ENCODE data around the gene MTSS2. TPM values are rescaled to one million over a fixed set of nuclear protein-coding genes. Genes with fewer than 3 reads are reported as not detected.

Gene MTSS2
- total RNA-seq, 1 donor: 97.6 TPM

DNA sequence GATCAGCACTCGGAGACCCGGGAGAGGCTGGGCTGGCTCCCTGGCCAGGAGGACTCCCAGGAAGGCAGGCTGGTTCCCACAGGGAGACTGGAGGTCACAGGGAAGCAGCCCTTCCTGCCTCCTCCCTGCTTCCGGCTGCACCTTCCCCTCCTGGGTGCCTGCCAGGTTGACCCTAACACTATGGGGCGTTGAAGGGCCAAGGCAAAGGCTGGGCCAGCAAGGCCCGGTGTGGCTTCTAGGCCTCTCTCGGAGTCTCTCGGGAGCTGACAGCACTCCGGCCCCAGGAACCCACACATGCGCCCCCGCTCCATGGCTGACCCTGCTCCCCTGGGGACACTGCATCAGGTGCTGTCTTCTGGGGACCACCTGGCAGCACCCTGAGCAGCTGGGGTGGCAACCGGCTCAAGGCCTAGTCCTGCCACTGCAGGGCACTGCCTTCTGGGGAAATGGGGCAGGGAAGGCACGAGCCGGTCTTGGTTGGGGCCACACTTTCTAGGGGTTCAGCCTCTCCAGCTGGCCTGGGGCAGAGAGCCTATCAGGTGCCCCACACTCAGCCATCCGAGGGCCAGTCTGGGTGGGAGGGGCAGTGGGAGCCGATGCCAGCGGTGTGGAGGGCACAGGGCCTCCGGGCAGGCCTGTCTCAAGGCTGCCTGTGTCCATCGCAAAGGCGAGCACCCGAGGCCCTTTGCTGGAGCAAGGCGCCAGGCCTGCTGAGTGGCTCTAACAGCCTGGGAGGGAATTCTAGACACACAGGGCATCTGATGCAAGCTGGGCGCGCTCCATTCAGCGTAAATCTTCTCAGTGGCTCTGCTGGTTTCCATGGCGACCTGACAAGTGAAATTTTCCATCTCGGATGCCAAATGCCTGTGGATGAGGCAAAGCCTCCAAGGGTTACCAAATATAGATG is 5.6 kb upstream of the MTSS2 start:
- no peak overlapping the region for H3K4me3 ChIP-seq (ENCODE audit: low read depth, low read length)
- TF ChIP-seq, protein P1, sequence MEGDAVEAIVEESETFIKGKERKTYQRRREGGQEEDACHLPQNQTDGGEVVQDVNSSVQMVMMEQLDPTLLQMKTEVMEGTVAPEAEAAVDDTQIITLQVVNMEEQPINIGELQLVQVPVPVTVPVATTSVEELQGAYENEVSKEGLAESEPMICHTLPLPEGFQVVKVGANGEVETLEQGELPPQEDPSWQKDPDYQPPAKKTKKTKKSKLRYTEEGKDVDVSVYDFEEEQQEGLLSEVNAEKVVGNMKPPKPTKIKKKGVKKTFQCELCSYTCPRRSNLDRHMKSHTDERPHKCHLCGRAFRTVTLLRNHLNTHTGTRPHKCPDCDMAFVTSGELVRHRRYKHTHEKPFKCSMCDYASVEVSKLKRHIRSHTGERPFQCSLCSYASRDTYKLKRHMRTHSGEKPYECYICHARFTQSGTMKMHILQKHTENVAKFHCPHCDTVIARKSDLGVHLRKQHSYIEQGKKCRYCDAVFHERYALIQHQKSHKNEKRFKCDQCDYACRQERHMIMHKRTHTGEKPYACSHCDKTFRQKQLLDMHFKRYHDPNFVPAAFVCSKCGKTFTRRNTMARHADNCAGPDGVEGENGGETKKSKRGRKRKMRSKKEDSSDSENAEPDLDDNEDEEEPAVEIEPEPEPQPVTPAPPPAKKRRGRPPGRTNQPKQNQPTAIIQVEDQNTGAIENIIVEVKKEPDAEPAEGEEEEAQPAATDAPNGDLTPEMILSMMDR (IDR thresholded peaks at IDR 0.05; ENCODE audit: insufficient read depth, low read depth, low read length): no peak
- DNase-seq (ENCODE audit: low read depth): peak; percentile 99

DNA sequence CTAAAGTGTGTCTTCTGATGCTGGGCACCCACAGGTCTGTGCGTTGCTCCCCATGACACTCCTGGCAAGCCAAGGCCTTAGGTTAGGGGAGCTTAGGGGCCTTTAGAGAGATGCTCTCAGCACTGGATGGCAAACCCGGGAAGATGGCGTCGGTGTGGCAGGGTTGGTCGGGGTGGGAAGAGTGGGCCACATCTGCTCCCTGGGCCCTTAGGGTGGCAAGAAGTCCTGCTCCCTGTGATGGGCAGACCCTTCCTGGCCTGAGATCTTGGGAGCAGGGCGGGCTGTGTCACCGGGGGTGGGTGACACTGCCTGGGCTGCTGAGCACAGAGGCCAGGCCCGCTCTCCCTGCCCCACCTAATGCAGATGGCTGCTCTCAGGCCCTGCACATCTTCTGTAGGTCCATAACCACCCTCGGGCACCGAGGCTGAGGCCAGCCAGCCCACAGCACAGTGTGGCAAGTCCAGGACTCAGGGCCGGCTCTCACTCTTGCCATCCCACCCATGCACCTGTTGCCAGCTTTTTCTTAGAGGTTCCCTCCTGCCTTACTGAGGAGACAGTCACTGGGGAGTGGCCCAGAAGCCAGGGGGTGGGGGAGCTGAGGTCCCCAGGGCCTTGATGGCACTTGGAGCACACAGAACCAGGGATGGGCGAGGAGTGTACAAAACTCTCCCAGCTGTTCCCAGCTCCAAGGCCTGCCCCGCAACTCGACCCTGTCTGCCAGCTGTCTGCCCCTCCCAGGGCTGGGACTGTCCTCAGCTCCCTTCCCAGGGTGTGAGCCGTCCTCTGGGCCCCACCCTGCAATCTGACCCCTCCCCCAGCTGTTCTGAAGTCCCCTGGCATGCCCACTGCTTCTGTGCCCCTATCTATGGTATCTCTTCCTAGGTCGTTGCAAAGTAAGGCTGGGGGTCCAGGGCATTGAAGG is 4.4 kb upstream of the MTSS2 start:
- no peak for DNase-seq (ENCODE audit: low read depth)
- TF ChIP-seq, protein P1 (IDR thresholded peaks at IDR 0.05; ENCODE audit: insufficient read depth, low read depth, low read length): no peak
- no peak overlapping the region for H3K4me3 ChIP-seq (ENCODE audit: low read depth, low read length)

- TF ChIP-seq, protein P1 (IDR thresholded peaks at IDR 0.05; ENCODE audit: insufficient read depth, low read depth, low read length): no peak
- no peak for DNase-seq (ENCODE audit: low read depth)
- no peak overlapping the region for H3K4me3 ChIP-seq (ENCODE audit: low read depth, low read length)
These were observed 3.4 kb upstream of the MTSS2 start for GRCh38 chr16:70689035-70689969.

- H3K4me3 ChIP-seq (ENCODE audit: low read depth, low read length): no peak overlapping the region
- TF ChIP-seq, protein P1 (IDR thresholded peaks at IDR 0.05; ENCODE audit: insufficient read depth, low read depth, low read length): no peak
- DNase-seq (ENCODE audit: low read depth): peak; percentile 86
These were observed 2.4 kb upstream of the MTSS2 start for GRCh38 chr16:70688246-70688742.

GRCh38 chr16:70687671-70688245 is 1.9 kb upstream of the MTSS2 start:
- DNase-seq (ENCODE audit: low read depth): no peak
- TF ChIP-seq, protein P1 (IDR thresholded peaks at IDR 0.05; ENCODE audit: insufficient read depth, low read depth, low read length): no peak
- no peak overlapping the region for H3K4me3 ChIP-seq (ENCODE audit: low read depth, low read length)

All from fibroblast of villous mesenchyme (primary cell).